BE2C (cell line): Measurements from ENCODE around the gene RFX4.

Experiments
- DNase-seq: peaks from one replicate; pipeline ENCODE4 v3.0.0-alpha.2; 2020
- H3K27me3 ChIP-seq: fragments of 250-450 bp; sonication (Bioruptor Pico); 2 replicates; pipeline ENCODE4 v1.5.1; 2020; ENCODE audit warnings: mild to moderate bottlenecking
- H3K36me3 ChIP-seq: fragments of 250-450 bp; sonication (Bioruptor Pico); 2 replicates; pipeline ENCODE4 v1.5.1; 2020; ENCODE audit warnings: mild to moderate bottlenecking
- H3K4me1 ChIP-seq: fragments of 250-450 bp; sonication (Bioruptor Pico); 2 replicates; pipeline ENCODE4 v1.5.1; 2020
- H3K4me3 ChIP-seq: 2 replicates; pipeline ENCODE4 v1.5.1; 2011; ENCODE audit warnings: low read depth, low read length
- H3K9me3 ChIP-seq: fragments of 250-450 bp; sonication (Bioruptor Pico); 2 replicates; pipeline ENCODE4 v1.5.1; 2020
- TF ChIP-seq, protein P1 (sequence below): IDR thresholded peaks from 2 replicates; pipeline ENCODE4 v1.5.1; 2012; ENCODE audit warnings: mild to moderate bottlenecking, low read depth, low read length

Gene RFX4

DNA sequence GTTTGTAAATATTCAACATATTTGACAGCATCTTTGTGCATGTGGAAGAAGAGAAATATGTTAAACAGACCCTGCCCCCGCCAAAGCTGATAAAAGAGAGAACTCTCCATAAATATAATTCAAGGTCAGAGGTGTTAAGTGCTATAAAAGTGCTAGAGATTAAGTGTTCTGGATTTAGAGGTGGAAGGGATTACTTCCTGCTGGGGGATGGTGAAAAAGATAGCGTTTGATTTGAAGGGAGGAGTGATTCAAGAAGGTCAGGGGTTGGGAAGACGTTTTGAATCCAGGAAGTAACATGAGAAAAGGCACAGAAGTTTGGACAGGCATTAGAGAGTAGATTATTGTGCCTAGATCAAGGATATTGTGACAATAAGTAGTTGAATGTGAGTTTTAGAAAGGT lies 221.9 kb downstream of the RFX4 start:
- TF ChIP-seq, protein P1, sequence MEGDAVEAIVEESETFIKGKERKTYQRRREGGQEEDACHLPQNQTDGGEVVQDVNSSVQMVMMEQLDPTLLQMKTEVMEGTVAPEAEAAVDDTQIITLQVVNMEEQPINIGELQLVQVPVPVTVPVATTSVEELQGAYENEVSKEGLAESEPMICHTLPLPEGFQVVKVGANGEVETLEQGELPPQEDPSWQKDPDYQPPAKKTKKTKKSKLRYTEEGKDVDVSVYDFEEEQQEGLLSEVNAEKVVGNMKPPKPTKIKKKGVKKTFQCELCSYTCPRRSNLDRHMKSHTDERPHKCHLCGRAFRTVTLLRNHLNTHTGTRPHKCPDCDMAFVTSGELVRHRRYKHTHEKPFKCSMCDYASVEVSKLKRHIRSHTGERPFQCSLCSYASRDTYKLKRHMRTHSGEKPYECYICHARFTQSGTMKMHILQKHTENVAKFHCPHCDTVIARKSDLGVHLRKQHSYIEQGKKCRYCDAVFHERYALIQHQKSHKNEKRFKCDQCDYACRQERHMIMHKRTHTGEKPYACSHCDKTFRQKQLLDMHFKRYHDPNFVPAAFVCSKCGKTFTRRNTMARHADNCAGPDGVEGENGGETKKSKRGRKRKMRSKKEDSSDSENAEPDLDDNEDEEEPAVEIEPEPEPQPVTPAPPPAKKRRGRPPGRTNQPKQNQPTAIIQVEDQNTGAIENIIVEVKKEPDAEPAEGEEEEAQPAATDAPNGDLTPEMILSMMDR, result no peak

More for the DNA sequence above, 221.9 kb downstream of the RFX4 start:
- DNase-seq, result no peak
- Histone ChIP-seq H3K27me3 (no peaks in the 10 kb centered on the region), H3K36me3 (no peaks in the 10 kb centered on the region; the same call in 1 of the 2 replicates), H3K4me1 (no peaks in the 10 kb centered on the region), H3K4me3 (no peak overlapping the region), H3K9me3 (no peaks in the 10 kb centered on the region)
